ENCODE measurements around the gene C6orf118. TPM values are rescaled to one million over a fixed set of nuclear protein-coding genes. Genes with fewer than 3 reads are reported as not detected.

Gene C6orf118
- total and polyA plus RNA-seq, 2 donors (not counting 3 experiments of a cell fraction or from before 2014, with no cell fraction given): not detected

GRCh38 chr6:165249808-165250207 lies 59.6 kb downstream of the C6orf118 start:
- H3K9me3 ChIP-seq (replicated peaks; ENCODE audit: control insufficient read depth, insufficient read depth, low read length): no peaks in the 10 kb centered on the region
- CTCF ChIA-PET: no interaction called here
- no peak overlapping the region for H2AFZ ChIP-seq (ENCODE audit: low read depth, low read length)
- BruUV-seq (replicated peaks): no TSS peak
- dilution Hi-C loops (cut with MboI; ENCODE audit: extremely low pct_ligation_motif_present, low sequenced_read_pairs): no loop called here
- H3K27me3 ChIP-seq (ENCODE audit: control insufficient read depth in 2 of 2, insufficient read depth in 2 of 2, low read length in 2 of 2): no peaks in the 10 kb centered on the region
- DNase-seq (ENCODE audit: low read depth, low spot score) (no peak), FAIRE-seq (no peak)
- no peak overlapping the region for H3K9ac ChIP-seq (replicated peaks; ENCODE audit: extremely low read depth, insufficient read depth, low read length)
- intact Hi-C loops (cut with micrococcal nuclease): no loop called here
- no peak overlapping the region for H3K4me3 ChIP-seq (replicated peaks in 1 of 3; ENCODE audit: insufficient read depth in 1 of 3, low read depth in 1 of 3, low read length in 3 of 3)
- POLR2A ChIA-PET: no interaction called here
- H3K79me2 ChIP-seq (ENCODE audit: control insufficient read depth, insufficient read depth, low read length): no peaks in the 10 kb centered on the region
- H3K27ac ChIP-seq (ENCODE audit: insufficient read depth, low read depth, low read length): no peak overlapping the region
- no peak for TF ChIP-seq POLR2AphosphoS5 (IDR thresholded peaks at IDR 0.05; ENCODE audit: insufficient read depth, low read depth, low read length)
- no peak for TF ChIP-seq POLR2A (IDR thresholded peaks at IDR 0.05; ENCODE audit: low read depth, low read length)
- no peak for TF ChIP-seq GATA2 (IDR thresholded peaks at IDR 0.05; ENCODE audit: insufficient read depth, insufficient read length, low read depth, low read length)
- no peak for TF ChIP-seq MYC (IDR thresholded peaks at IDR 0.05; ENCODE audit: low read depth, low read length)
- no peak for TF ChIP-seq EZH2 (IDR thresholded peaks at IDR 0.05; ENCODE audit: borderline replicate concordance, low read depth, low read length, severe bottlenecking)
- TF ChIP-seq, protein P1, sequence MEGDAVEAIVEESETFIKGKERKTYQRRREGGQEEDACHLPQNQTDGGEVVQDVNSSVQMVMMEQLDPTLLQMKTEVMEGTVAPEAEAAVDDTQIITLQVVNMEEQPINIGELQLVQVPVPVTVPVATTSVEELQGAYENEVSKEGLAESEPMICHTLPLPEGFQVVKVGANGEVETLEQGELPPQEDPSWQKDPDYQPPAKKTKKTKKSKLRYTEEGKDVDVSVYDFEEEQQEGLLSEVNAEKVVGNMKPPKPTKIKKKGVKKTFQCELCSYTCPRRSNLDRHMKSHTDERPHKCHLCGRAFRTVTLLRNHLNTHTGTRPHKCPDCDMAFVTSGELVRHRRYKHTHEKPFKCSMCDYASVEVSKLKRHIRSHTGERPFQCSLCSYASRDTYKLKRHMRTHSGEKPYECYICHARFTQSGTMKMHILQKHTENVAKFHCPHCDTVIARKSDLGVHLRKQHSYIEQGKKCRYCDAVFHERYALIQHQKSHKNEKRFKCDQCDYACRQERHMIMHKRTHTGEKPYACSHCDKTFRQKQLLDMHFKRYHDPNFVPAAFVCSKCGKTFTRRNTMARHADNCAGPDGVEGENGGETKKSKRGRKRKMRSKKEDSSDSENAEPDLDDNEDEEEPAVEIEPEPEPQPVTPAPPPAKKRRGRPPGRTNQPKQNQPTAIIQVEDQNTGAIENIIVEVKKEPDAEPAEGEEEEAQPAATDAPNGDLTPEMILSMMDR (IDR thresholded peaks at IDR 0.05; ENCODE audit: extremely low read depth in 1 of 2, insufficient read depth in 1 of 2, low read depth in 1 of 2, low read length in 2 of 2): no peak
- no peak for TF ChIP-seq FOS (IDR thresholded peaks at IDR 0.05; ENCODE audit: borderline replicate concordance, insufficient read depth, low read length)
- no peaks in the 10 kb centered on the region for H3K9me1 ChIP-seq (replicated peaks; ENCODE audit: control insufficient read depth, extremely low read depth, insufficient read depth, low read length)
- no peak overlapping the region for H3K4me2 ChIP-seq (ENCODE audit: insufficient read depth, low read length)
- no peaks in the 10 kb centered on the region for H4K20me1 ChIP-seq (replicated peaks; ENCODE audit: control insufficient read depth, extremely low read depth, insufficient read depth, low read length)
- no peaks in the 10 kb centered on the region for H3K36me3 ChIP-seq (ENCODE audit: control insufficient read depth in 2 of 2, extremely low read depth in 1 of 2, insufficient read depth in 2 of 2, low read length in 2 of 2)
- H3K4me1 ChIP-seq (ENCODE audit: control insufficient read depth, extremely low read depth, insufficient read depth, low read length): no peaks in the 10 kb centered on the region

All from endothelial cell of umbilical vein (primary cell).